Skin of body (tissue), 2 donors: Measurements from ENCODE around the gene CEP57L1. TPM values are rescaled to one million over a fixed set of nuclear protein-coding genes. Genes with fewer than 3 reads are reported as not detected.

ENCODE experiments used
- DNase-seq: peaks from one replicate; lab custom pipeline; 2025; lab: John Stamatoyannopoulos, UW
- total RNA-seq: library from RNA; depleted of rRNA; stranded (reverse); fragments of >200 nt; gene quantifications from one replicate; pipeline ENCODE4 v1.2.3, GENCODE V29; 2014

Gene CEP57L1
- 36.8 TPM for total RNA-seq

DNA sequence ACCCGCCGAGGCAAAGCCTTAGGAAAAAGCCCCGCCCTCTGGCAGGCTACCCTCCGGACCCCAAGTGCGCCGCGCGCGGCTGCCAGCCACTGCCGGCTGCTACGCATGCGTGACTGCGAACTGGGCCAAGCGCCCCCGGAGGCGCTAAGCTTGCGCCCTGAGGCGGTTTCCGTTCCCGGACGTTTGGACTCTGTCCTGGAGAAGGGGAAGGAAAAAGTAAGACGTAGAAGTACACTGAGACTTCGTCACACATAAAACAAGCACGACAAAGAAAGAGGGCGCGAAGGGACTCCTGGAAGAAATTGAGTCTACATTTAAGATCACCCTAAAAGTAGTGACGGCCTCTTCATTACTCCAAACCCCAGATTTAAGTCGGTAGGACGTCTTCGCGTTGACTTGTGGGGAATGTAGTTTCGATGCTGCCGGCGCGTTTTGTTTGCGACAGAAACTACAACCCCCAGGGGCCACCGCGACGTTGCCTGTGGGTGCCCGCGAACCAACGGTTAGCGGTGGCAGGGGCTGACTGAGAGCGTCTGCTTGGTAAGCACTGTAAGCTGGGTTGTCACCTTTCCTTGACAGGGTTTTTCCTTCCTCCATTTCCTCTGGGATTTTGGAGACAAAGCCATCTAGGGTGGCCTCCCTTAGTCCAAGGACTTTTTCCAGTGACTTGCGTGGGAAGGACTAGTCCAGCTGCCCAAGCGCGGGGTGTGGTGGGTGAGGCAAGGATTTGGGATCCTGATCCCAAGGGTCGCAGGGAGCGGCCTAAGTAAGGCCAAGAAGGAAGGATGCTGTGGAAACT is at the start of gene CEP57L1:
CEP57L1 (plus strand) TSS at position 472 of the 799 bp plus-strand sequence. CDS start 49,715 bp downstream, outside the sequence.
- DNase-seq: peak; percentile 99

DNA sequence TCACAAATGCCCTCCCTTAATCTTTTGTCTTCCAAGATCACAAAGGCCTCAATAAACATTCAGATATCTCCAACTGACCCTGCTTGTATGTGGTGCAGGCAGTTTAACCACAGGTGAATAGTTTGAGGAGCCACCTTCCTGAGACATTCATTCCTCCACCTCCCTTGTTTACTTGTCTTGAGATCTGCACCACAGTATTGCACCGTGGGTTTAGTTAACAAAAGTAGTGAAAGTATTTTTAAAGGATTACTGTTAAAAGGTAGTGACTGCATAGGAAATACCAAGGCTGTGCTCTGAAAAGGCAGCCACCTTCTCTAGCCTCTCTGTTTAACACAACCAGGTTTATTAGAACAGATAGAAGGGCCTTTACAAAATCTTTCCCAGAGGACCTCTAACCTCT is 47.1 kb upstream of the CEP57L1 start:
- DNase-seq: no peak

DNA sequence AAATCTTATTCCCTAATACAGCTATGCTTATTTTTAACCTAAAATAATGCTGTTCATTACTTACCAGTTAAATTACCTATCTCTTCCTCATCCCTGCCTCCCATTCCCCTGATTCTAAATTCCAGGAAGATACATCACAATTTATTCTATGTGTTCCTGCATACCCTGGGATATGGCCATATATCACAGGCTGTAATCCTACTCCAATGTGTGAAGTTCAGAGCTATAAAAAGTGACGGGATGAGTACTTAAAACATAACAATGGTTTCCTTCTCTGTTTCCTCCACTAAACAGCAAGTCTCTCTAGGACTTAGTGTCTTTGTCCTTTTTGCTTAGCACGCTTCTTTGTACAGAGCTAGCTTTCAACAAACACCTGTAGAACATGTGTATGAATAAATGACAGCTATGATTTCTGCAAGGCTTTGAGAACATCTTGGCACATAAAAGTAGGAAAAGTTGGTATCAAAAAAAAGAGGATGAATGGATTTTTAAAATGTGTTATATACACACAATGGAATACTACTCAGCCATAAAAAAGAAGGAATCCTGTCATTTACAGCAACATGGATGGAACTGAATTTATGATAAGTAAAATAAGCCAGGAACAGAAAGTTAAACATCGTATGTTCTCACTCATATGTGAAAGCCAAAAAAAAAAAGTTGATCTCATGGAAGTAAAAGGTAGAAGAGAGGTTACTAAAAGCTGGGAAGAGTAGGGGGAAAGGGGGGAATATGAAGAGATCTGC is 46.5 kb upstream of the CEP57L1 start:
- DNase-seq: no peak

DNA sequence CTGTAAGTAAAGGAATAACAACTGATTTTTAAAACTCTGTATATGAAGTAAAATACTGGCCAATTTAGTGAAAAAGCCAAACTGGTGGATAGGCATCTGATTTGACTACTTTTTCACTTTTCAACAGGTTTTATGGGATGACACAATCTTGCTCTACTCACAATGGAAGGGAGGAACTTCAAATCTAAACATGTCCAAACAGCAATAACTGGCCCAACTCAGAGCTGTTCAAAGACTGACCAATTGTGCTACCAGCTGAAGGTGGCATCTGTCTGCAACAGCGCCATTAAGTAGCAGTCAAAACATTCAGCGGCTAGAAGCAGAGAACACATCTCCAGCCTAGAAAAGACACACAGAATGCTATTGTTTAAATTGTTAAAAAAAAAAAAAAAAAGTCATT is 45.3 kb upstream of the CEP57L1 start:
- DNase-seq: no peak

DNA sequence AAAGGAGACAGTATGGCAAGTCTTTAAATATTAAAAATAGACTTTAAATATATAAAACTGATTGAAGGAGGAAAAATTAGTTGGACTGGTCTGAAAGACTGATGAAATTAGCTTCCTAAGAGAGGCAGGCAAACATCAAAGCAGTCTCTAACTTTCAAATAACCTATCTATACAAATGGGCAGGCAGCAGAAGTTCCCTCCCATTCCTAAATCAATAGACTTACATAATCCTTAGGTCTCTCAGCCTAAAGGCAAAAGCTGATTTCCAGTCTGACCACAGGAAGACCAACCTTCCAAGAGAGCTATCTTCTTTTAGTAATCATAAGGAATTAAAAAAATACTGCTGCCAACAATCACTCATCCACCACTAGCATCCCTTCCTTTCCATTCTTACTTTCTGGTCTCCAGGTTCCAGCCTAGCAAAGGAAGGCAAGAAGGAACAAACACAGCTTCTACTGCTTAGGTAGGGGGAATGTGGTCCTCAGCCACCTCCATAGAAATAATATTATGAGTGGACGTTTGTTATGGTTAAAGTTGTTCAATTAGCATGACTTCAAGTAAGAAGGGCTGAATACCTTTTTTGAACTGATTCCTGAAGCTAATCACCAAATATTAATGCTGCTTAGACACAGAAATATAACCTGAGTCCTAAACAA is 44.7 kb upstream of the CEP57L1 start:
- DNase-seq: no peak

DNA sequence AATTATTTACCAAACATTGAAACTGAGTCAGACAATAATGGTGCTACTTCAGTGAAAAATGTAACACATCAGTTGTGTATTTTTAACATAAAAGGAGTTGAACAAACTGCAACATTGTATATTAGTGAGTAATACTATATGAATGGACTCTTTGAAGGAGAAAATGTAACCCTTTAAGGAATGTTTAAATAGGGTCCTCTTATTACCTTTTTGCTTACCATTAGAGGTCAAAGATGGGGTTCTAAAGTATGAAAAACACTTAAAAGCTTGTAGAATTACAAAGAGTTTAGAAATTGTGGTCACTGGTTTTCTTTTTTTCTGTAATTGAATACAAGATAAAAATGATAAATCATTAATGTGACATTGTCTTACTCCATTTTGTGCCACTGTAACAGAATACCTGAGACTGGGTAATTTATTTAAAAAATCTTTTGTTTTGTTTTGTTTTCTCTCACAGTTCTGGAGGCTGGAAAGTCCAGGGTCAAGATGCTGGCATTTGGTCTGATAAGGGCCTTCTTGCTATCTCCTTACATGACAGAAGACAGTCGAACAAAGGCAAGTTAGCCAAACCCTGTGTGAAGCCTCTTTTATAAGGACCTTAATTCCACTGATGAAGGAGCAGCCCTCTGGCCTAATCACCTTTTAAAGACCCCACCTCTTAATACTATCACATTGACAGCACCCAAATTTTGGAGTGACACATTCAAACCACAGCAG is 43.8 kb upstream of the CEP57L1 start:
- DNase-seq: no peak

DNA sequence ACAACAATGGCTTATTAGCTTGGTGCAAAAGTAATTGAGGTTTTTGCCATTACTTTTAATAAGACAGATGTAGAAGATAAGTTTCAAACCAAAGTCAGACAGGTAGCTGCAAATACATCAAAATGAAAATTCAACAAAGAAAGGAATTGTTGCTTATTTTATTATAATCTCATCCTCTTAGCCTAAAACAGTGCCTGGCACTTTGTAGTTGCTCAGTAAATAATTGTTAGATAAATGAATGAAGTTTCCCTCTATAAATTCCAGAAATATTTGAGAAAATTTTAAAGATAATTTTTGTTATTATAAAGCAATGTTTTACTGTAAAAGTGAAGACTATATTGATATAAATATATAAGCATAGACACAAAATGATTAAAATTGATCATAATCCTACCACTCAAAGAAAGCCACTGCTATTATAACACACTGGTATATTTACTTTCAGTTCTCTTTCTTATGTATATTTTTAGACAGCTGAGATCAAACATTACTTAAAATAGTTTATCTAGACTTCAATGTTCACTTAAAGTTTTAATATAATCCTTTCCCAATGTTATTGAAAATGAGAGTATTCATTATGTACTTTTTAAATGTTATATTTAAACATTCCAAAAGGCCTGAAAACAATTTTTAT is 43.2 kb upstream of the CEP57L1 start:
- no peak for DNase-seq

DNA sequence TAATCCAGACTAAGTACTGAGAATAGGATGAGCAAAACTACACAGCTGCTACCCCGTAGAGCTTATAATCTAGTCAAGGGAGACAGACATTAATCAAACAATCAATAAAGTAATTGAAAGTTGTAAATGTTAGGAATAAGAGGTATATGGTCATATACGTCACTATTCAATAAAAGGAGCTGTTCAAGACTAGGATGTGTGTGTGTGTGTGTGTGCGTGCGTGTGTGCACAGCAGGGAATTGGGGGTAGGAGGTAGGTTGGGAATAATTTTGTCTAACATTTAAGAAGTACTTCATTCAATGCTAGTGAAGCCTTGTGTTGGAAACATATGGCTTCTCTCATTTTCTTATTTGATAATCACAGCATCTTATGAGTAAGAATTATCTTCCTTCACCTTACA is 42.5 kb upstream of the CEP57L1 start:
- DNase-seq: no peak

DNA sequence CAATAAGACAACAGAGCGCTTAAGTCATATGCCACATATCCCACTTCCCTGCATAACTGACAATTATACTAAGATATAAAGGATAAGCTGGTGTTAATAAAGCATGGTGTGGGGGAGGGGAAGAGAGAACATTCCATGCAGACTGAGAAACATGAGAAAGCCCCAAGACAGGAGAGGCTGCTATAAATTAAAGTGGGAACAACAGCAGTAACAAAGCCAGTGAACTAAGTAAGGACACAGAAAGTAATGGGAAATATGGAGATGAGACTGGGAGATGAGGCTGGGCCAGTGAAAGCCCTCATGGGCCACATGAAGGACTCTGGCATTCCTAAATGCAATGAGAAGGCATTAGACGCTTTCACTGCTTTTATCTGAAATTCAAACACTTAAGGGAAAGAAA is 42.0 kb upstream of the CEP57L1 start:
- no peak for DNase-seq

DNA sequence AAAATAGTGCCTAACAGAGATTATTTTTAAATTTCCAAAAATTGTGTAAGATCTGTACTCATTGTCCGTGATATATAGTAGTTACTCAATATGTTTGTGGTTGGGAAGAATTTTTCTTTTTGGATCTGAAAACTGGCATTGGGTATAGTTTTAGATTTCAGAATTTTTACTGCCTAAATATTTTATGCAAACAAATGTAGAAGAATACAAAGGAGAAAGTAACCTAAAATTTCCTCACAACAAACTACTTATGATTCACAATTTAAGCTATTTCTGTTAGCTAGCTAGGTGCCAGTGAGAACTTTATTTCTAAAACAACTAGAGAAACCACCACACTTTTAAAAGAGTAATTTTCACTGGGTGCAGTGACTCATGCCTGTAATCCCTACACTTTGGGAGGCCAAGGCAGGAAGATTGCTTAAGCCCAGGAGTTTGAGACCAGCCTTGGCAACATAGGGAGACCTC is 39.5 kb upstream of the CEP57L1 start:
- no peak for DNase-seq

DNA sequence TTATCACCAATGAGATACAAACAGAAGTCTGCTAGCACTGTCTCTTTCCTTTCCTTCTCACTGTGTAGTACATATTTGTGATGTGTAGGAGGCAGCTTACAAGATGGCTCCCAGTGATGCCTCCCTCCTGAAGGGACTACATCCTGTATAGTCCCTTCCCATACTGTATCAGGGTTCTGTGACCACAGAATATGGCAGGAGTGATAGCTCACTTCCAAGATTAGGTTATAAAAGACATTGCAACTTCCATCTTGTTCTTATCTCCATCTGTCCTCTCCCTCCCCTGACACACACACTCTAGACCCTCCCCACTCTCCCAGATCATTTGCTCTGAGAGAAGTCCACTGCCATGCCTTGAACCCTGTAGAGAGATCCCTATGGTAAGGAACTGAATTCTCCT is 38.6 kb upstream of the CEP57L1 start:
- DNase-seq: no peak

DNA sequence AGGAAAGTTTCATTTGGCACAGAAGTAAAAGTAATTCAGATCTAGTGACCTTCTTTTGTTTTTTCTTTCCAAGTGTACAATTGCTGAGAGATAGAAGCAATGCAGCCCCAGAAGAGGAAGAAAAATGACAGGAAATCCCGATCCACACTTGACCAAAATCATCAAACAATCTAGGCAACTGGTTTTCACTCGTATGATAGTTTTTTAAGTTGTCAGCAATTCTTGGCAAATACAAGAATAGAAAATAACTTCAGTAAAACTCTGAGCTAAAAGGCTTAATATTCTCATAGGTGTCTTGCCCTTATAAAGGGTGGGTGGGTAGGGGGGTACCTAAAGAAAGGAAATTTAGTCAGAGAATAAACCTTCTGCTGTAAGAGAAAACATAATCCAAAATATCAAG is 36.7 kb upstream of the CEP57L1 start:
- no peak for DNase-seq

DNA sequence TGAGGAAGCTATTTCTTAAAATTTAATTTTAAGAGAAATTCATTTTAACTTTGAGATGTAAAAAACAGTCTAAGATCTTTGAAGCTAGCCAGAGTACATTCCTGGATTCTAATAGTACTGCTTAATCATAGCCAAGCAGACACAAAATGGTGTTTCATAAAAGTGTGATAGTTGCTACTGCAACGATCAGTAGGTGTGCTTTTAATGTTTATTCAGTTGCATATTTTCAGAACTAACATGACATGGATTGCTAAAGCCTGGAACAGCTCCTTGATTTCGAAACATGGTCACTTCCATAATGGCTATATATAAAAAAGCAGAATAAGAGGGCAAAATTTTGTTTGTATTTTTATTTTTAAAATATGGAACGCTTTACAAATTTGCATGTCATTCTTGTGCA is 36.2 kb upstream of the CEP57L1 start:
- no peak for DNase-seq

DNA sequence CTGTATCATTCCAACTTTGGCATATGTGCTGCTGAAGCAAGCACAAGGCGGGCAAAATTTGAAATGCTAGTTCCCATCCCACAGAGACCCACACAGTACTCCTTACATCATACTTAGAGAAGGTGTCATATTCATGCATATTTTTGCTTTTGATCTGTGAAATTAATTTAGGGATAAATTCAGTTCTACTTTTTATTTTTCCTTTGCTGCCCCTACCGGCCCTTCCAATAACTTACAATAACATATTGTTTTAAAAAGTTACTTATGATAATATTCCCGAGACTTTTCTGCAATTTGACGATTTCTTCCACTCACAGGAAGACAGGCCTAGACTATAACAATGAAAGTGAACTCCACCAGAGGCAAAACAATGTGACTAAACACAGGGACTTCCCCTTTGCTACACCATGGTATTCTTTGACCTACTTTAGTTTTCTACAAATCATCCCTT is 35.7 kb upstream of the CEP57L1 start:
- peak; percentile 28 for DNase-seq

DNA sequence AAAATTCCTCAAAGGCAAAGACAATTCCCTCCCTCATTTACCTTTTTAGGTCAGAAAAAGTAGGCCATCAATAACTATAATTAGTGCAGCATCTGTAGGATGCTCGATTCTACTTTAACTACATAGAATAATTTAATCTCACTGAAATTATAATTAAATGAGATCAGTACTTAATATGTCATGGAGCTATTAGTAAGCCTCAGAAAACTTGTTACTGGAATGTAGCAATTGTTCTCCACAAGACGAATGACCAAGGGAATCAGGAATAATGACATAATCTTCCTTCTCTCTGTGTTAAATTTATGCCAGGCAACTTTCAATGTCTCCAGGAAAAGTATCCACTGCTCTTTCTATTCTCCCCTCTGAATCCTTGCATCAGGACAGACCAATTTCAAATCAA is 34.7 kb upstream of the CEP57L1 start:
- no peak for DNase-seq

DNA sequence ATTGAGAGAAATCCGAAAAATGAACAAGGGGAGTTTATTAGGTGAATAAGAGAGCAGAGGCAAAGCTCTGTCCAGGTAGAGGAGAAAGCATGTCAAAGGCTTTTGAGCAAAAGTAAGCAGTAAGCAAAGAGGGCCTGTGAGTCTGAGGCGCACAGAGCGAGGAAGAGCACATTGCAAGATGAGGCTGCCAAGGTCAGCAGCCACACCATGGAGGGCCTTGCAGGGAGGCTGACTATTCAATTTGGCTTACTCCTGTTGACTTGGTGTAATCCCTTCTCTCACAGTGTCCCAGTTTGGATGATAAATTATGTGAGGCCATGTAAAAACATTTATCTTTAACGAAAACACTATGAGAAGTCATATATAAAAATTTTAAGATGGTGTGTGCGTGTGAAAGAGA is 33.1 kb upstream of the CEP57L1 start:
- DNase-seq: no peak

DNA sequence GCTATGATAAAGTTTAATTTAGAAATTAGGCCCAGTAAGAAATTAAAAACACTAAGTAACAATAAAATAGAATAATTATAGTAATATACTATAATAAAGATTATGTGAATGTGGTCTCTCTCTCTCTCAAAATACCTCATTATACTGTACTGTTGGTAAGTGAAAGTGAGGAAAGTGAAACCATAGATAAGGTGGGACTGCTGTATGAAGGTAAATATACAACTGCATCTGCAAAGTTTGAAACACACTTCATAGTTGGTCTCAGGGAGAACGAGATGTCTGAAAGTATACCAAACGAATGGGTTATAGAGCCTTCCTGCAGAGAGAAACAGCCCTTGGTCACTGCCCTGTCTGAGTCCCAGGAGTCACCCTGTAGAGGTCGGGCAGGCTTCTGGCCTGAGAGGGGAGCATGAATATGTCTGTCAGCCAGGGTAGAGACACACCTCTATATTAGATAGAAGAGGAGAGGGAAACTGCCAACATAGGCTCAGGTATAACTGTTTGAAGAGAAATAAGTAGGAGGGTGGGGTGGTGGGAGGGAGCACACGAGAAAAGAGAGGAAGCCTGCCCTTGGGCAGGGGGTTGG is 32.4 kb upstream of the CEP57L1 start:
- no peak for DNase-seq

DNA sequence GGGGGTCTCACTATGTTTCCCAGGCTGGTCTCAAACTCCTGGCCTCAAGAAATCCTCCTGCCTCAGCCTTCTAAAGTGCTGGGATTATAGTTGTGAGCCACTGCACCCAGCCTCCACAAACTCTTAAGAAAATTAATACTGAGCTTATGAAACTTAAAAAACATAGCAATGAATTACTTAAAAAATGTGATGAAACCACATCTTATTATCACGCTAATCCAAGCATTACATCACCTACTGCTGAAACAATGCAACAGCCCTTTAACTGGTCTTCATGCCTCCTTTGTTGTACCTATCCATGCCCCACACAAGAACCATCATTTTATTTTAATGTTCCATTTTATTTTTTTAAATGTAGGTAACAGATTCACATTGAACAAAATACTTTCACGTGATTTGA is 25.6 kb upstream of the CEP57L1 start:
- no peak for DNase-seq

DNA sequence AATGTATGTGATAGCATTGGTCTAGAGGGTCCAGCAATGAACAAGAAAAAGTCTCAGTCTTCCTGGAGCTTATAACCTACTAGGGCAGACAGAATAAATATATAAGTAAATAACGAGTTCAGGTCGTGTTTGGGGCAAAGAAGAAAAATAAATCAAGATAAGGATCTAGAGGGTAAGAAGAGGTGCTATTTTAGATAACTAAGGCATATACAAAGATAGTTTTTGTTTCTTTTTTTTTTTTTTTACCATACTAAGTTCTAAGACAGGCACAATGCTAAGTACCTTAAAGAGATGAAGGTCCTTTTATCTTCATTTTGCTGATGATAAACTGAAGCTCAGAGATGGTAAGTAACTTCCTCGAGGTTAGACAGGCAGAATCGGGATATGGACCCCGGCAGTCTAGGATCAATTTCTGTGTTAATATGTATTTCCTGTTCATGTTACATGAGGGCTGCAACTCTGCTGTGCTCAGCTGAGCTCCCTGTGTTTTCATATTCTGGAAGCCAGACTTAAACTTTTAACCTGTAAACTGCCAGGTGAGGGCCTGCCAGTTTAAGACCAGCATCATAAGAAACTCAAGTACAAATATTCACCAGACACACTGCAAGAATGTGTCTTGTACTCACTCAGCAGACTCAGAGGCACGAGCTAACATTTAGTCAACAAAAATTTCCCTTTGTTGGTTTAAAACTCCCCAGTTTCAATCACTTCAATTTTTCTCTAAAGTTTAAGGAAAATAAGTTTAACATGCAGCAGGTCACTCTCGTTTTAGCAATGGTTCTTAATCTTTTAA is 24.0 kb upstream of the CEP57L1 start:
- DNase-seq: no peak
